SKM-1 treated with dmso at 0.1 percent for 144 hours (cell line): ENCODE data around the gene SLC2A6.
"Not testable (repeated sequence)": the region's sequence is repeated elsewhere in the genome, so short reads cannot be mapped to it uniquely, and the experiment has no call there.

ENCODE experiments used
- DNase-seq: peaks from one replicate; lab custom pipeline; 2025; ENCODE audit not compliant: unreplicated experiment; lab: John Stamatoyannopoulos, UW

The SLC2A6 gene

GRCh38 chr9:133463864-133464615 lies 14.9 kb downstream of the SLC2A6 start:
- DNase-seq, result no peak

GRCh38 chr9:133463234-133463863 lies 15.6 kb downstream of the SLC2A6 start:
- no peak for DNase-seq

- no peak for DNase-seq
Measured at GRCh38 chr9:133461975-133462374, 16.9 kb downstream of the SLC2A6 start.

- no peak for DNase-seq
Measured at GRCh38 chr9:133460405-133461175, 18.3 kb downstream of the SLC2A6 start.

GRCh38 chr9:133459476-133460404 lies 19.2 kb downstream of the SLC2A6 start, which contains the start of gene CACFD1:
TSS of gene CACFD1 (plus strand) at chr9:133459978. CDS start at chr9:133460067, 89 bp downstream.
- DNase-seq, result peak; percentile 85

- peak; percentile 46 for DNase-seq
Measured at GRCh38 chr9:133458643-133459312, 20.1 kb downstream of the SLC2A6 start.

GRCh38 chr9:133457748-133458147 lies 21.2 kb downstream of the SLC2A6 start:
- DNase-seq, result no peak

- DNase-seq, result no peak
Measured at GRCh38 chr9:133457233-133457632, 21.7 kb downstream of the SLC2A6 start.

- DNase-seq, result no peak
Measured at GRCh38 chr9:133456409-133456808, 22.5 kb downstream of the SLC2A6 start.

GRCh38 chr9:133455936-133456335 lies 23.0 kb downstream of the SLC2A6 start:
- no peak for DNase-seq

- DNase-seq, result no peak
Measured at GRCh38 chr9:133454943-133455673, 23.8 kb downstream of the SLC2A6 start.

- no peak for DNase-seq
Measured at GRCh38 chr9:133454325-133454724, 24.6 kb downstream of the SLC2A6 start.

GRCh38 chr9:133453651-133454050 lies 25.2 kb downstream of the SLC2A6 start:
- DNase-seq, result no peak

- DNase-seq, result no peak
Measured at GRCh38 chr9:133452562-133452961, 26.3 kb downstream of the SLC2A6 start.

GRCh38 chr9:133451865-133452264 lies 27.0 kb downstream of the SLC2A6 start:
- DNase-seq, result not testable (repeated sequence)

- no peak for DNase-seq
Measured at GRCh38 chr9:133449760-133450159, 29.1 kb downstream of the SLC2A6 start.

- DNase-seq, result no peak
Measured at GRCh38 chr9:133448487-133448972, 30.4 kb downstream of the SLC2A6 start.

- DNase-seq, result no peak
Measured at GRCh38 chr9:133445293-133445969, 33.5 kb downstream of the SLC2A6 start.

GRCh38 chr9:133443982-133444381 lies 34.9 kb downstream of the SLC2A6 start:
- no peak for DNase-seq
